Measurements from ENCODE around the gene LARP4.
"Not testable (repeated sequence)": the region's sequence is repeated elsewhere in the genome, so short reads cannot be mapped to it uniquely, and the experiment has no call there.

LARP4 gene

DNA sequence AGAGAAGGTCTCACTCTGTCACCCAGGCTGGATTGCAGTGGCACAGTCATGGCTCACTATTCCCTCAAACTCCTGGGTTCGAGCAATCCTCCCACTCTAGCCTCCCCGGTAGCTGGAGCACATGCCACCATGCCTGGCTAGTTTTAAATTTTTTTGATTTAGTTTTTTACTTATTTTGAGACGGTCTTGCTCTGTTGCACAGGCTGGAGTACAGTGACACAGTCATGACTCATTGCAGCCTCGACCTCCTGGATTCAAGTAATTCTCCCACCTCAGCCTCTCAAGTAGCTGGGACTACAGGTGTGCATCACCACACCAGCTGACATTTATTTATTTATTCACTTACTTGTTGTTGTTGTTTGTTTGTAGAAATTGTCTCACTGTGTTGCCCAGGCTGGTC lies 81.9 kb downstream of the LARP4 start:
- DNase-seq (no peak), ATAC-seq (replicated peaks) (no peak)
- H3K27ac Mint-ChIP-seq = no peak overlapping the region
- no peaks in the 10 kb centered on the region for H3K9me3 Mint-ChIP-seq
- H3K4me3 Mint-ChIP-seq = no peak overlapping the region
- H3K4me1 Mint-ChIP-seq = no peaks in the 10 kb centered on the region
- no peaks in the 10 kb centered on the region for H3K27me3 Mint-ChIP-seq
- H3K36me3 Mint-ChIP-seq = peaks cover 4 to 14% of the 10 kb centered on the region in 2 donors

- no peak overlapping the region for H3K4me3 Mint-ChIP-seq
- peaks cover 2 to 14% of the 10 kb centered on the region in 2 donors for H3K36me3 Mint-ChIP-seq
These were observed 82.8 kb downstream of the LARP4 start for GRCh38 chr12:50483488-50483887.

GRCh38 chr12:50488801-50489200 lies 88.1 kb downstream of the LARP4 start:
- H3K4me1 Mint-ChIP-seq = no peaks in the 10 kb centered on the region
- H3K27ac Mint-ChIP-seq = no peak overlapping the region
- peaks cover 2 to 6% of the 10 kb centered on the region in 2 donors for H3K36me3 Mint-ChIP-seq
- H3K4me3 Mint-ChIP-seq = no peak overlapping the region
- H3K27me3 Mint-ChIP-seq = no peaks in the 10 kb centered on the region
- ATAC-seq (replicated peaks) (no peak), DNase-seq (no peak)
- H3K9me3 Mint-ChIP-seq = peaks cover 10 to 11% of the 10 kb centered on the region in 2 donors

More at GRCh38 chr12:50483488-50483887, 82.8 kb downstream of the LARP4 start:
- DNase-seq = no peak
- ATAC-seq (replicated peaks) = no peak
- no peaks in the 10 kb centered on the region for H3K9me3 Mint-ChIP-seq
- H3K27me3 Mint-ChIP-seq = no peaks in the 10 kb centered on the region
- H3K27ac Mint-ChIP-seq = no peak overlapping the region
- H3K4me1 Mint-ChIP-seq = no peaks in the 10 kb centered on the region

DNA sequence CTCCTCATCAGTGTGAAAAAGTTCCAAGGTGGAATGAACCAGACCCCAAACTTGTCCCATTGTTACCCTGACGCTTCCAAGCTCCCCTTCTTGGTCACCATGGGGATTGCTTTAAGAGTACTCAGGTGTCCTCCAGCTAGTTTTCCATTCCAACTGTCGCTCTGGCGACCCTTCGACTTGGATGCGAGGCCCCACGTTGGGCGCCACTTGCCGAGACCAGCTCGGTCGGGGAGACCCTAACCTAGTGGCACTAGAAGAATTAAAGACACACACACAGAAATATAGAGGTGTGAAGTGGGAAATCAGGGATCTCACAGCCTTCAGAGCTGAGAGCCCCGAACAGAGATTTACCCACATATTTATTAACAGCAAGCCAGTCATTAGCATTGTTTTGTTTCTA lies 97.4 kb downstream of the LARP4 start:
- Mint-ChIP-seq H3K36me3 (peaks cover 9 to 21% of the 10 kb centered on the region in 2 donors), H3K9me3 (peaks cover 23 to 30% of the 10 kb centered on the region in 2 donors)
- not testable (repeated sequence) for H3K27ac Mint-ChIP-seq; H3K4me3 Mint-ChIP-seq; ATAC-seq (replicated peaks); H3K4me1 Mint-ChIP-seq; DNase-seq; H3K27me3 Mint-ChIP-seq

DNA sequence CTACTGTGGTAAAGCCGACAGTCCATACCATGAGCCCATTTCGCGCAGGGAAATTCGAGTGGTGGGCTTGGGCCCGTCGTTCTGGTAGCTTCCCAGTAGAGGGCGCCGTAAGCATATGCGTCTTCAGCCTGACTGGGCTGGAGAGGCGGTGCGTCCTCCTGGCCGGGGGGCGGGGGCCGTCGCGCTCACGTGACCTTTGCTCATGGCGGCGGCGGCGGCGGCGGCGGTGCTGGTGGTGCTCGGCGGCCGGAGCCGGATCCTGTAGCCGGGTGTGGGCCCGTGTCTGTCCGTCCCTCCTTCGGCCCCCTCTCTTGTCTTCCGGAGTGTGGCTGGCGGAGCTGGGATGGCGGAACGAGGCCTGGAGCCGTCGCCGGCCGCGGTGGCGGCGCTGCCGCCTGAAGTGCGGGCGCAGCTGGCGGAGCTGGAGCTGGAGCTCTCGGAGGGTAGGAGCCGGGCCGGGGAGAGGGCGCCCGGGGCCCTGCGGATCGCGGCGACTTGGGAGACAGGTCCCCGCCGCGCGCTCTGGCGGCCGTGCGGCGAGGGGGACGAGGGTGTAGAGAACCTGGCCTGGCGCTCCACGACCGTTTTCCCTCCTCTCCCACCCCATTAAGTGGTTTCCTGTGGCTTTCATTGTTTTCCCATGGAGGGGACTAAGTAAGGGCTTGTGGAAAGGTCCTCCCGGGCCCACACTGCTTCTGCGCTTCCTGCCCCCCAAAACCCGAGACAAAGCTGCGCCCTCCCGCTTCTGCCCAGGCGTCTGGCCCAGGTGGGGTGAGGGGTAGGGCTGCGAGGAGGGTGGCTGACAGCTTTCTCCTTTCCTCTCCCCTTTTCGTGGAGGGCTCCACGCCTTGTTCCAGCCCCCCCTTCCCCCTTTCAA lies 104.4 kb downstream of the LARP4 start, which contains the start of gene DIP2B:
DIP2B (plus strand) TSS at position 188 of the 877 bp plus-strand sequence; CDS start at position 344, 156 bp downstream.
- H3K9me3 Mint-ChIP-seq = no peaks in the 10 kb centered on the region
- no peaks in the 10 kb centered on the region for H3K27me3 Mint-ChIP-seq
- peak within 1 kb of the TSS; percentile 96 for H3K27ac Mint-ChIP-seq
- peaks cover 32 to 42% of the 10 kb centered on the region in 2 donors for H3K4me1 Mint-ChIP-seq
- peak within 1 kb of the TSS; percentile 96 to 97 for H3K4me3 Mint-ChIP-seq
- peaks cover 0 to 7% of the 10 kb centered on the region in 2 donors for H3K36me3 Mint-ChIP-seq
- DNase-seq (peak; percentile 94), ATAC-seq (replicated peaks) (peak; percentile 93 to 94)

DNA sequence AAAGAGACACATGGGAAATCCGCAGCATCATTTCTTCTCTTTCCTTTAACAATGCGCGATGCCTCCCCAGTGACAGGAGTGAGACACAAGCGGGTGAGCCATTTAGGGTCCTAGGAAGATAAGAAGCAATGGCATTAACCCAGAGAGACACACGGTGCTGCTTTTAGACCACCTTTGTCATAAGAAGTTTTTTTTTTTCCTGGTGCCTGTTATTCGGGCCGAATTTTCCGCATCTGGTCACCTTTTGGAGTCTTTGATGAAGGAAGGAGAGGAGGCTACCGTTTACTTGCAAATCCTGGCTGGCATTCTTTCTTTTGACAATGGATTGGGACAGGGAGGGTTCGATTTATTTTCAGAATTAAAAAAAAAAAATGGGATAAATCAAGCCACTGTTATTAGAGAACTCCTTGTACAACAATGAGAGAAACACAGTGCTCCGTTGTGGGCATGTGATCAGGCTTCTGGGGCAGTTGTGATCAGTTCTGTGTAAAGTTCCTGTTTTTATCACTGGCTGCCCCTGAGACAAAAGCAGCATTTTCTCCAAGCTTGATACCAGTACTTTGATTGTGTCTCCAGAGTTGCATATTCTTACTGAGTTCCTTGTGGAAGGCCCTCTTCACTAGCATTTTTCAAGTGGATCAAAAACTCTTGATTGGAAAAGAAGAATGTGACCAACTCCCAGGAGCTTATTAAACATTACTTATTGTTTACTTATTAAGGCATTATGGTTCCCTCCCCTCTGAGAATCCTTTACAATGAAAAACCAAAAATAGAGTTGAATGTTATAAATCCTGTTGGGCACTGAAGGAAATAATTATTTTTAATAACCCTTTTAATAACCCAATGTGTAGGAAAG lies 105.2 kb downstream of the LARP4 start:
- Mint-ChIP-seq H3K27me3 (no peaks in the 10 kb centered on the region), H3K36me3 (peaks cover 0 to 6% of the 10 kb centered on the region in 2 donors), H3K4me1 (peaks cover 34 to 50% of the 10 kb centered on the region in 2 donors), H3K9me3 (no peaks in the 10 kb centered on the region), H3K27ac (peak overlapping the region; percentile 96), H3K4me3 (peak overlapping the region; percentile 96 to 97)
- DNase-seq (no peak), ATAC-seq (replicated peaks) (peak; percentile 42 to 45)

- no peak for ATAC-seq (replicated peaks)
- H3K9me3 Mint-ChIP-seq = no peaks in the 10 kb centered on the region
- H3K4me1 Mint-ChIP-seq = peaks cover 34 to 50% of the 10 kb centered on the region in 2 donors
- H3K27ac Mint-ChIP-seq = peak overlapping the region; percentile 26
- no peak for DNase-seq
- peaks cover 0 to 3% of the 10 kb centered on the region in 2 donors for H3K36me3 Mint-ChIP-seq
- H3K27me3 Mint-ChIP-seq = no peaks in the 10 kb centered on the region
- H3K4me3 Mint-ChIP-seq = peak overlapping the region; percentile 53 to 96
These were observed 106.2 kb downstream of the LARP4 start for GRCh38 chr12:50506753-50507473.

GRCh38 chr12:50507474-50507838 lies 106.8 kb downstream of the LARP4 start:
- H3K4me1 Mint-ChIP-seq = peaks cover 34 to 54% of the 10 kb centered on the region in 2 donors
- no peaks in the 10 kb centered on the region for H3K9me3 Mint-ChIP-seq
- peaks cover 0 to 3% of the 10 kb centered on the region in 2 donors for H3K36me3 Mint-ChIP-seq
- DNase-seq (no peak), ATAC-seq (replicated peaks) (no peak)
- H3K27ac Mint-ChIP-seq = peak overlapping the region; percentile 26
- peak overlapping the region in 1 of 2 donors; percentile 5 for H3K4me3 Mint-ChIP-seq
- H3K27me3 Mint-ChIP-seq = no peaks in the 10 kb centered on the region

DNA sequence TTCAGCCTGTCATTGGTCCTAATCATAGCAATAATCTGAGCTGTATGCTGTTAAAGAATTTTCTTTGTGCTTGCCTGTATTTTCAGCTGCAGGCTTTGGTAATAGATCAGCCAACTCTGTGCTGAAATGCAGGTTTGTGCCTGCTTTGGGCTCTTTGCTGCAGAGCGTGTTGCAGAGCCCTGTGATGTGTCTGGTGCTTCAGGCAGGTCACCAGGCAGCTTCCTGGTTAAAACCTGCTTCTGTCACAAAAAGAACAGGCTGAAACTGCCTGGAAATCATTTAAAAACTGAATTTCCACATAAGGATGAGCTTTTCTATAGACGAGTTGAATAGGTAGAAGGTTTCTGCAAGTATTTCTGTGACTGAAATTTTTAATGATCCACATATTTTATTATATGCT lies 107.2 kb downstream of the LARP4 start:
- Mint-ChIP-seq H3K9me3 (no peaks in the 10 kb centered on the region), H3K4me3 (peak overlapping the region in 1 of 2 donors; percentile 63), H3K4me1 (peaks cover 36 to 59% of the 10 kb centered on the region in 2 donors), H3K27me3 (no peaks in the 10 kb centered on the region), H3K36me3 (peaks cover 0 to 3% of the 10 kb centered on the region in 2 donors), H3K27ac (peak overlapping the region; percentile 56)
- DNase-seq = no peak
- ATAC-seq (replicated peaks) = no peak

DNA sequence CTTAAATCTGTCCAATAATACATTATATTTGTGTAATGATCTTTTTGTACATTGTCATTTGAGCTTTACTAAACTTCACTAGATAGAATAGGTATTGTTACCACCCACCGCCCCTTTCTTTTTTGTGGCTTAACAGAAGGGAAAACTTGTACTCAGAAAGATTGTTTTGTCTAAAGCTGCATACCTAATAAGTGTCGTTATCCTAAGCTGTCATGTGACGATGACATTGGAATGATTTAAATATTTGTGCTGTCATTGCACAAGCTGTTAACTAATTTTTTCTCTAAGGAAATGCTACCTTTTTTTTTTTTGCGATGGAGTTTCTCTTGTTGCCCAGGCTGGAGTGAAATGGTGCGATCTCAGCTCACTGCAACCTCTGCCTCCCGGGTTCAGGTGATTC lies 107.7 kb downstream of the LARP4 start:
- no peak overlapping the region for H3K4me3 Mint-ChIP-seq
- no peak for ATAC-seq (replicated peaks)
- peaks cover 0 to 3% of the 10 kb centered on the region in 2 donors for H3K36me3 Mint-ChIP-seq
- peaks cover 36 to 64% of the 10 kb centered on the region in 2 donors for H3K4me1 Mint-ChIP-seq
- no peak for DNase-seq
- no peaks in the 10 kb centered on the region for H3K27me3 Mint-ChIP-seq
- H3K9me3 Mint-ChIP-seq = no peaks in the 10 kb centered on the region
- peak overlapping the region; percentile 31 for H3K27ac Mint-ChIP-seq

DNA sequence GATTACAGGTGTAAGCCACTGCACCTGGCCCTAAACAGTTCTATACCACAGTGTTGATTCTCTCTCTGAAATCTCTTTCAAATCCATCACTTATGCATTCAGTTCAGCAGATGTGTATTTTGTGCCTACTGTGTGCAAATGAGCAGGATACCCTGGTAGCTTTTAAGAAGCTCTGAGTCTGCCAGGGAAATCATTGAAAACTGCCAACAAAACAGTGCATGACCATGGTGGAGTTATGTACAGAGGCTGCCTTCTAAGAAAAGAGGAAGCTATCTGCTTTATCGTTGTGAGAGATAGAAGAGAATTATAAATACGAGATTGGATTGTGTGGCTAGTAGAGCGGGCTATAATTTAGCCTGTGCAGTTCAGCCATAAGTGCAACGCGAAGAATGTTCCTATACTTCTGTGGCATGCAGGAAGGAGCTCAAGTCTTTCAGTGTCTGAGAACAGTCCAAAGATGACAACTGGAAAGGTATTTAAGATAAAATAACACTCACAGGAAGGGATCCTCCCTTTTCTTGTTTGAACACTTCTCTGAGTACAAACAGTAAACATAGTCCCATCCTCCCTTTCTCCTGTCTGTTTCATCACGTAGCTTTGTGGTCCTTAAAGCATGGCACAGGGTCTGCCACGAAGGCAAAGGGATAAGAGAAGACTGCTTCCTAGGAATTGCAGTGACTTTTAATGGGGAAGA lies 108.4 kb downstream of the LARP4 start:
- DNase-seq = no peak
- Mint-ChIP-seq H3K36me3 (peaks cover 0 to 3% of the 10 kb centered on the region in 2 donors), H3K4me3 (peak overlapping the region in 1 of 2 donors; percentile 36), H3K27ac (peak overlapping the region; percentile 65), H3K4me1 (peaks cover 38 to 68% of the 10 kb centered on the region in 2 donors), H3K27me3 (no peaks in the 10 kb centered on the region), H3K9me3 (no peaks in the 10 kb centered on the region)
- no peak for ATAC-seq (replicated peaks)

- ATAC-seq (replicated peaks) (peak; percentile 30 to 55), DNase-seq (no peak)
These were observed 114.0 kb downstream of the LARP4 start for GRCh38 chr12:50514526-50515276.

GRCh38 chr12:50515587-50515986 lies 114.9 kb downstream of the LARP4 start:
- DNase-seq (no peak), ATAC-seq (replicated peaks) (no peak)
- peaks cover 2 to 4% of the 10 kb centered on the region in 2 donors for H3K9me3 Mint-ChIP-seq
- peaks cover 24 to 43% of the 10 kb centered on the region in 2 donors for H3K4me1 Mint-ChIP-seq
- no peaks in the 10 kb centered on the region for H3K27me3 Mint-ChIP-seq
- peaks cover 6 to 11% of the 10 kb centered on the region in 2 donors for H3K36me3 Mint-ChIP-seq
- H3K4me3 Mint-ChIP-seq = peak overlapping the region in 1 of 2 donors; percentile 23
- peak overlapping the region; percentile 81 for H3K27ac Mint-ChIP-seq

More at GRCh38 chr12:50514526-50515276, 114.0 kb downstream of the LARP4 start:
- H3K9me3 Mint-ChIP-seq = peaks cover 2 to 4% of the 10 kb centered on the region in 2 donors
- H3K27ac Mint-ChIP-seq = peak overlapping the region; percentile 89
- peaks cover 6 to 11% of the 10 kb centered on the region in 2 donors for H3K36me3 Mint-ChIP-seq
- no peaks in the 10 kb centered on the region for H3K27me3 Mint-ChIP-seq
- peaks cover 29 to 52% of the 10 kb centered on the region in 2 donors for H3K4me1 Mint-ChIP-seq
- H3K4me3 Mint-ChIP-seq = peak overlapping the region; percentile 7 to 29
